B cell (primary cell): ENCODE measurements around the gene GNAI3. TPM values are rescaled to one million over a fixed set of nuclear protein-coding genes. Genes with fewer than 3 reads are reported as not detected.

ENCODE experiments used
- ATAC-seq: fragments of 200-7000 bp; cut with Tn5 transposase; one replicate; pipeline ENCODE4 v1.10.0; 2021; ENCODE audit warnings: low read depth, mild to moderate bottlenecking, moderate number of reproducible peaks, moderate library complexity
- CTCF ChIA-PET: fragments of 350-600 bp; sonication (Branson Sonifier 250); formaldehyde crosslinking; loops from one replicate; lab custom pipeline; 2021; ENCODE audit warnings: antibody characterized with exemption, inconsistent platforms; lab: Charles Lee
- POLR2A ChIA-PET: fragments of 350-600 bp; sonication (Branson Sonifier 250); formaldehyde crosslinking; loops from one replicate; lab custom pipeline; 2021; ENCODE audit warnings: antibody characterized with exemption; lab: Charles Lee
- DNase-seq: peaks from one replicate; pipeline ENCODE4 v3.0.0; 2013
- H2AFZ ChIP-seq: 2 replicates; pipeline ENCODE4 v1.6.1; 2012; ENCODE audit warnings: mild to moderate bottlenecking, low read depth, low read length; ENCODE audit not compliant: insufficient read depth, poor library complexity, severe bottlenecking
- H3K27ac ChIP-seq, 2 donors: 1 replicate in 1 of 2; 2 replicates in 1 of 2; pipeline ENCODE4 v1.5.1; 2012 to 2013; ENCODE audit warnings: low read length in 2 of 2, mild to moderate bottlenecking in 2 of 2, moderate library complexity in 1 of 2
- H3K27me3 ChIP-seq, 4 experiments: fragments of 200-600 bp in 1 of 4; sonication (generic) in 1 of 4; replicated peaks in 1 of 4; 1 replicate in 2 of 4; 2 replicates in 2 of 4; pipeline versions ENCODE4 v1.6.1 to v1.7.0; 2013 to 2016; ENCODE audit warnings: low read length in 3 of 4, mild to moderate bottlenecking in 2 of 4, mixed read lengths in 1 of 4, moderate library complexity in 1 of 4; ENCODE audit not compliant: insufficient read depth in 4 of 4, control insufficient read depth in 3 of 4; ENCODE audit errors: control extremely low read depth in 1 of 4
- H3K36me3 ChIP-seq, 2 experiments: replicated peaks in 1 of 2; 1 replicate in 1 of 2; 2 replicates in 1 of 2; pipeline versions ENCODE4 v1.6.1 to v1.7.1; 2013; ENCODE audit warnings: low read length in 1 of 2; ENCODE audit not compliant: insufficient read depth in 2 of 2, control insufficient read depth in 1 of 2; ENCODE audit errors: control extremely low read depth in 1 of 2, extremely low read depth in 1 of 2
- H3K4me1 ChIP-seq, 2 donors: fragments of 200-600 bp in 1 of 2; sonication (generic) in 1 of 2; 1 replicate in 1 of 2; 2 replicates in 1 of 2; pipeline versions ENCODE4 v1.5.1 to v1.6.1; 2013 to 2017; ENCODE audit warnings: low read length in 2 of 2; ENCODE audit not compliant: control insufficient read depth in 2 of 2, insufficient read depth in 2 of 2
- H3K4me2 ChIP-seq: replicated peaks from 2 replicates; pipeline ENCODE3; 2012; ENCODE audit warnings: mild to moderate bottlenecking, low read depth, low read length; ENCODE audit not compliant: poor library complexity, severe bottlenecking
- H3K4me3 ChIP-seq, 5 experiments: fragments of 200-600 bp in 1 of 5; sonication (generic) in 1 of 5; 1 replicate in 3 of 5; 2 replicates in 2 of 5; pipeline versions ENCODE4 v1.5.1 to v1.7.0; 2011 to 2016; ENCODE audit warnings: low read length in 4 of 5, mild to moderate bottlenecking in 4 of 5, low read depth in 2 of 5, control low read depth in 1 of 5, moderate library complexity in 1 of 5; ENCODE audit not compliant: insufficient read depth in 1 of 5; ENCODE audit errors: control extremely low read depth in 1 of 5, extremely low read depth in 1 of 5
- H3K79me2 ChIP-seq: fragments of 200-600 bp; sonication (generic); one replicate; pipeline ENCODE4 v1.6.0; 2016; ENCODE audit warnings: low read length; ENCODE audit not compliant: control insufficient read depth, insufficient read depth
- H3K9ac ChIP-seq: fragments of 200-600 bp; sonication (generic); 2 replicates; pipeline ENCODE4 v1.6.1; 2017; ENCODE audit warnings: mild to moderate bottlenecking, low read length, moderate library complexity
- H3K9me3 ChIP-seq, 3 donors: one replicate each; pipeline versions ENCODE4 v1.6.1 to v1.7.1; 2013; ENCODE audit warnings: low read length in 2 of 3; ENCODE audit not compliant: control insufficient read depth in 2 of 3, insufficient read depth in 1 of 3; ENCODE audit errors: control extremely low read depth in 1 of 3
- H4K20me1 ChIP-seq: 2 replicates; pipeline ENCODE4 v1.6.0; 2012; ENCODE audit warnings: mild to moderate bottlenecking, low read length; ENCODE audit not compliant: insufficient read depth, control insufficient read depth, poor library complexity, severe bottlenecking
- H3K27ac Mint-ChIP-seq: one replicate; pipeline ENCODE4 v1.8.0; 2021; ENCODE audit warnings: mixed read lengths
- H3K27me3 Mint-ChIP-seq: one replicate; pipeline ENCODE4 v1.8.0; 2021; ENCODE audit warnings: mixed read lengths
- H3K4me1 Mint-ChIP-seq: one replicate; pipeline ENCODE4 v1.8.0; 2021; ENCODE audit warnings: mixed read lengths
- H3K4me3 Mint-ChIP-seq: one replicate; pipeline ENCODE4 v1.8.0; 2021; ENCODE audit warnings: mixed read lengths
- H3K9me3 Mint-ChIP-seq: one replicate; pipeline ENCODE4 v1.8.0; 2022; ENCODE audit warnings: mixed read lengths; ENCODE audit not compliant: insufficient read depth
- EZH2 ChIP-seq: IDR thresholded peaks from 2 replicates; pipeline ENCODE4 v1.6.1; 2012; ENCODE audit warnings: borderline replicate concordance, low read depth, mild to moderate bottlenecking, moderate library complexity, low read length; ENCODE audit not compliant: insufficient read depth, poor library complexity, severe bottlenecking
- WGBS: methylation state at CpG from one replicate; pipeline ENCODE4 v1.1.5; 2013; ENCODE audit warnings: missing lambda C conversion rate; ENCODE audit not compliant: insufficient coverage; 5-methylcytosine and 5-hydroxymethylcytosine counted together
- intact Hi-C: fragments of 100-400 bp; cut with micrococcal nuclease; formaldehyde crosslinking; loops from one replicate; pipeline ENCODE4 v1.10.0; 2022
- polyA plus RNA-seq: library from polyadenylated mRNA; depleted of rRNA; stranded (reverse); fragments of >200 nt; gene quantifications from 2 replicates; pipeline ENCODE4 v1.2.3, GENCODE V29; 2012
- total RNA-seq, 2 donors: library from RNA; stranded (reverse); fragments of 120-200 nt in 1 of 2; gene quantifications; 1 replicate in 1 of 2; 2 replicates in 1 of 2; pipeline versions ENCODE4 v1.2.3 to v1.2.4, GENCODE V29; 2013 to 2022
- TF ChIP-seq, protein P1 (sequence below): fragments of 200-600 bp; IDR thresholded peaks from one replicate; pipeline ENCODE4 v1.8.0; 2022; ENCODE audit warnings: antibody characterized with exemption, mild to moderate bottlenecking

GNAI3 gene
- total and polyA plus RNA-seq, 2 donors (not counting 1 experiment from before 2014, with no cell fraction given) = 1.6 to 8.5 TPM

DNA sequence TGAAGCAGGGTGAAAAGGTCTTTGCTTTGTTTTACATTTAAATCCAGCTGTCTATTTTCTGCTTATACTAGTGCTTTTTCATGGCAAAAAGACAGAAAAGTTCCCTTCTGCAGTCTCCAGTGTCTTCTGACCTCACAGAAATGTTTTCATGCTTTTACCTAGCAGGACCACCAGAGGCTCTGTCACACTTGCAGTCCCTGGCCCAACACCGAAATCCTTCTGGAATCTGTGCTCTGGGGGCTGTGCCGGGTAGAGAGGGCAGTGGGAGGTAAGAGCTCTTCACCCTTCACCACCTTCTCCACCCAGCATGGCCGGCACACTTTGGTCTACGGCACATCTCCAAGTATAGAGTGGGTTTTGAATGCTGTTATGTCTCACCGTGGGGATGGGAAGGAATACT, 50.2 kb downstream of the GNAI3 start:
- Mint-ChIP-seq H3K4me3 (no peak overlapping the region), H3K27me3 (no peaks in the 10 kb centered on the region), H3K4me1 (no peaks in the 10 kb centered on the region), H3K9me3 (no peaks in the 10 kb centered on the region), H3K27ac (no peak overlapping the region)
- H3K27ac ChIP-seq = no peak overlapping the region
- no peak overlapping the region for H3K4me2 ChIP-seq
- ChIA-PET CTCF (no interaction called here), POLR2A (no interaction called here)
- TF ChIP-seq, protein P1, sequence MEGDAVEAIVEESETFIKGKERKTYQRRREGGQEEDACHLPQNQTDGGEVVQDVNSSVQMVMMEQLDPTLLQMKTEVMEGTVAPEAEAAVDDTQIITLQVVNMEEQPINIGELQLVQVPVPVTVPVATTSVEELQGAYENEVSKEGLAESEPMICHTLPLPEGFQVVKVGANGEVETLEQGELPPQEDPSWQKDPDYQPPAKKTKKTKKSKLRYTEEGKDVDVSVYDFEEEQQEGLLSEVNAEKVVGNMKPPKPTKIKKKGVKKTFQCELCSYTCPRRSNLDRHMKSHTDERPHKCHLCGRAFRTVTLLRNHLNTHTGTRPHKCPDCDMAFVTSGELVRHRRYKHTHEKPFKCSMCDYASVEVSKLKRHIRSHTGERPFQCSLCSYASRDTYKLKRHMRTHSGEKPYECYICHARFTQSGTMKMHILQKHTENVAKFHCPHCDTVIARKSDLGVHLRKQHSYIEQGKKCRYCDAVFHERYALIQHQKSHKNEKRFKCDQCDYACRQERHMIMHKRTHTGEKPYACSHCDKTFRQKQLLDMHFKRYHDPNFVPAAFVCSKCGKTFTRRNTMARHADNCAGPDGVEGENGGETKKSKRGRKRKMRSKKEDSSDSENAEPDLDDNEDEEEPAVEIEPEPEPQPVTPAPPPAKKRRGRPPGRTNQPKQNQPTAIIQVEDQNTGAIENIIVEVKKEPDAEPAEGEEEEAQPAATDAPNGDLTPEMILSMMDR = no peak
- no peak for TF ChIP-seq EZH2
- H3K36me3 ChIP-seq = peaks cover 6 to 16% of the 10 kb centered on the region in 2 experiments
- H3K79me2 ChIP-seq = no peaks in the 10 kb centered on the region
- no peaks in the 10 kb centered on the region for H3K27me3 ChIP-seq
- no peaks in the 10 kb centered on the region for H4K20me1 ChIP-seq
- H3K4me3 ChIP-seq = no peak overlapping the region
- H3K9ac ChIP-seq = no peak overlapping the region
- 94% methylated on average over 3 of the region's 5 CpGs for WGBS
- intact Hi-C loops = no loop called here
- no peak overlapping the region for H2AFZ ChIP-seq
- ATAC-seq (no peak), DNase-seq (peak; percentile 17)
- H3K4me1 ChIP-seq = no peaks in the 10 kb centered on the region
- no peaks in the 10 kb centered on the region for H3K9me3 ChIP-seq

GRCh38 chr1:109603229-109603628, 54.8 kb downstream of the GNAI3 start:
- no peaks in the 10 kb centered on the region for H3K4me1 Mint-ChIP-seq
- Histone ChIP-seq H3K9me3 (no peaks in the 10 kb centered on the region), H3K9ac (no peak overlapping the region), H3K27ac (no peak overlapping the region), H2AFZ (no peak overlapping the region), H3K4me1 (no peaks in the 10 kb centered on the region), H3K4me2 (no peak overlapping the region), H4K20me1 (no peaks in the 10 kb centered on the region), H3K4me3 (no peak overlapping the region), H3K27me3 (no peaks in the 10 kb centered on the region), H3K79me2 (no peaks in the 10 kb centered on the region), H3K36me3 (no peaks in the 10 kb centered on the region)
- intact Hi-C loops = no loop called here
- WGBS = 100% methylated on average over 2 of the region's 3 CpGs
- TF ChIP-seq, protein P1 = no peak
- no peak for TF ChIP-seq EZH2
- no peak overlapping the region for H3K4me3 Mint-ChIP-seq
- no peak for ATAC-seq
- H3K27me3 Mint-ChIP-seq = no peaks in the 10 kb centered on the region
- H3K27ac Mint-ChIP-seq = no peak overlapping the region
- ChIA-PET POLR2A (no interaction called here), CTCF (interaction anchor here (4.3 kb wide), 1 partner anchor 37 kb away, joined by 23 read pairs; no protein-coding TSS in a partner anchor)
- H3K9me3 Mint-ChIP-seq = no peaks in the 10 kb centered on the region
- no peak for DNase-seq
